Measurements from ENCODE around the gene GARIN5B.

The GARIN5B gene

DNA sequence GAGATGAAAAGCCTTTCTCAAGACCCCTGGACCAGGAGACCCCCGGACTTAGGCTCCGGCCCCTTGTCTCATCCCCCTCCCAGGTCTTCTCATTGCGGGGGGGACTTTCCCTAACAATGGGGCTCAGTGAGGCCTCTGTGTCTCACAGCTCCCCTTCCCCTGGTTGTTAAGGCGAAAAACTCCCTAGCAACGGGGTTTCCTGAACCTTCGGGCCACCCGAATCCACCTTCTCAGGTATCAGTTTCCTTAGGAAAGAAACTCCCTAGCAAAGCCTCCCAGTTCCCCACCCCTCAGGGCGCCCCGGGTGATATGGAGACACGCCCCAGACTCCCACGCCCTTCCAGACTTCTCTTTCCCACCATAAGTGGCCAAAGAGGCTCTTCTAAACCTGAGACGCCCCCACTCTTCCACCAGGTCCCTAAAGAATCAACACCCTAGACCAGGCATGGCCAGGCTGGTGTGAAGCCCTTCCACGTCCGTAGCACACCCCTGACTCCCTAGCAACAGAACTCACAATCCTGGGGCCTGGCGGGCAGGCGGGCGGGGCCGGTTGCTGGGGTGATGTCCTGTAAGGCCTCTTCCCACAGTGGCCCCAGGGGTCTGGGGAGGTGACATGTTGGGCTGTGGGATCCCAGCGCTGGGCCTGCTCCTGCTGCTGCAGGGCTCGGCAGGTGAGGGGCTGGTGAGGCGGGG is 13.3 kb upstream of the GARIN5B start, which contains the start of gene TMEM190:
TSS of gene TMEM190 (plus strand) at position 586 of the 693 bp plus-strand sequence. CDS start at position 614, 28 bp downstream.
- Histone ChIP-seq H3K4me3 (ENCODE audit: low read length) (peak within 1 kb of the TSS; percentile 43), H3K9me3 (ENCODE audit: insufficient read depth, low read depth, low read length) (no peaks in the 10 kb centered on the region), H3K27me3 (ENCODE audit: insufficient read depth, low read length) (peaks cover 44% of the 10 kb centered on the region), H3K36me3 (ENCODE audit: insufficient read depth, low read length) (no peaks in the 10 kb centered on the region), H3K4me1 (ENCODE audit: insufficient read depth, low read length) (peaks cover 27% of the 10 kb centered on the region), H3K9ac (ENCODE audit: low read depth, low read length) (0 out of 2 replicates have a peak within 1 kb of the TSS, but pooled peaks have one; percentile 35), H3K27ac (ENCODE audit: low read depth, low read length) (peak within 1 kb of the TSS; percentile 46; the same call in 1 of the 2 replicates)
- WGBS = 45% methylated on average over 20 of the region's 21 CpGs

- H3K36me3 ChIP-seq (ENCODE audit: insufficient read depth, low read length) = no peaks in the 10 kb centered on the region
- H3K4me1 ChIP-seq (ENCODE audit: insufficient read depth, low read length) = peaks cover 27% of the 10 kb centered on the region
- peaks cover 56% of the 10 kb centered on the region for H3K27me3 ChIP-seq (ENCODE audit: insufficient read depth, low read length)
- no peaks in the 10 kb centered on the region for H3K9me3 ChIP-seq (ENCODE audit: insufficient read depth, low read depth, low read length)
- H3K9ac ChIP-seq (ENCODE audit: low read depth, low read length) = no peak overlapping the region
- H3K27ac ChIP-seq (ENCODE audit: low read depth, low read length) = peak overlapping the region; percentile 55; the same call in 1 of the 2 replicates
- 9% methylated on average over 28 of the region's 31 CpGs for WGBS
- H3K4me3 ChIP-seq (ENCODE audit: low read length) = peak overlapping the region; percentile 16; the same call in 1 of the 2 replicates
Observed at GRCh38 chr19:55373993-55374757, 11.1 kb upstream of the GARIN5B start.

DNA sequence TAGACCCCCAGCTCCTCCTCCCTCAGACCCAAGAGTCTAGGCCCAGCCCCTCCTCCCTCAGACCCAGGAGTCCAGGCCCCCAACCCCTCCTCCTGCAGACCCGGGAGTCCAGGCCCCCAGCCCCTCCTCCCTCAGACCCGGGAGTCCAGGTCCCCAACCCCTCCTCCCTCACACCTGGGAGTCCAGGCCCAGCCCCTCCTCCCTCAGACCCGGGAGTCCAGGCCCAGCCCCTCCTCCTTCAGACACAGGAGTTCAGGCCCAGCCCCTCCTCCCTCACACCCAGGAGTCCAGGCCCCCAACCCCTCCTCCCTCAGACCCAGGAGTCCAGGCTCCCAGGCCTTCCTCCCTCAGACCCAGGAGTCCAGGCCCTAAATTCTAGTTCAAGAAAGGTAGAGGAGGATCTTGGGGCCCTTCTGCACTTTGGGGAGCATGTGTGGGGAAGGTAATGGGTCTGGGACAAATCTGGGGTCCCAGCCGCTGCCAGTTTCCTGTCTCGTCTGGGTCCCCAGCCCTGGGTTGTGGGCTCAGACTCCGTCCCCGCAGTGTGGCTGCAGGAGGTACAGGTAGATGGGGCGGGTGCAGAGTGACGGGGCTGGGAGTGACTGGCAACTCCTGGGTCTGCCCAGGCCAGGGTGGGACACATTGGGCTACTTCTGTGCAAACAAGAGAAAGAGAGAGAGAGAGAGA is 10.4 kb upstream of the GARIN5B start:
- peaks cover 56% of the 10 kb centered on the region for H3K27me3 ChIP-seq (ENCODE audit: insufficient read depth, low read length)
- H3K9me3 ChIP-seq (ENCODE audit: insufficient read depth, low read depth, low read length) = no peaks in the 10 kb centered on the region
- H3K4me3 ChIP-seq (ENCODE audit: low read length) = no peak overlapping the region
- H3K9ac ChIP-seq (ENCODE audit: low read depth, low read length) = no peak overlapping the region
- H3K27ac ChIP-seq (ENCODE audit: low read depth, low read length) = peak overlapping the region; percentile 52; the same call in 1 of the 2 replicates
- peaks cover 32% of the 10 kb centered on the region for H3K4me1 ChIP-seq (ENCODE audit: insufficient read depth, low read length)
- H3K36me3 ChIP-seq (ENCODE audit: insufficient read depth, low read length) = no peaks in the 10 kb centered on the region
- WGBS = 22% methylated on average over 9 of the region's 9 CpGs

DNA sequence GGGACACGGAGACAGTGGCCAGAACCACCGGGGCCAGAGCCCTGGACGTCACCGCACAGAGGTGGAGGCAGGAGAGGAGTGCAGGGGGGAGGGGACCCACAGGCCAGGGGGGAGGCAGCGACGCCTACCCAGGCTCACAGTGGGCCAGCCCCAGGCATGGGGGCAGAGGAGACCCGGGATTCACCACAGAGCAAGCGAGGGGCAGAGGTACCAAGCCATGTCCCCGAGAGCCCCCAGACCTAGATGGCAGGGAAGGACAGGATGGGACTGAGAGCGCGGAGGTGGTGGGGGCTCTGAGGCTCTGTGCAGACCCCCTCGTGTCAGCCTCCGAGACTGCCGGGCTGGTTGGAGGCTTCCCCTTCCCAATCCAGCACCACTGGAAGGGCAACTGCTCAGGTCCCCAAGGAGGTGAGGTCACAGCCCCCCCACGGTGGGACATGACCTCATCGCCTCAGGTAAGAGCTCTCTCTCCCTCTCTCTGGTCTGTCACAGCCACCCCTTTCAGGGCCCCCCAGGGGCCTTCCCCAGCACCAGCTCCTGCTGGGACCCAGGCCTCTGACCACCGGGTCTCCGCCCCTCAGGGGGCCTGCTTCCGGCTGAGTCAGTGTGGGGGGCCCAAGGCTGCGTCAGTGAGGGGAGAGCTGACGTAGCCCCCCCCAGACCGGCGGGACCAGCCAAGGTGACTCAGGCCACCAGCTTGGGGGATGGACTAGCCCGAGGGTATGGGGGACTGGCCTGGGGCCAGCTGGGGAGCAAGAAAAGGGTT is 9.4 kb upstream of the GARIN5B start:
- Histone ChIP-seq H3K4me1 (ENCODE audit: insufficient read depth, low read length) (peaks cover 32% of the 10 kb centered on the region), H3K27ac (ENCODE audit: low read depth, low read length) (no peak overlapping the region), H3K36me3 (ENCODE audit: insufficient read depth, low read length) (no peaks in the 10 kb centered on the region), H3K27me3 (ENCODE audit: insufficient read depth, low read length) (peaks cover 57% of the 10 kb centered on the region), H3K9ac (ENCODE audit: low read depth, low read length) (no peak overlapping the region), H3K4me3 (ENCODE audit: low read length) (no peak overlapping the region), H3K9me3 (ENCODE audit: insufficient read depth, low read depth, low read length) (no peaks in the 10 kb centered on the region)
- 35% methylated on average over 24 of the region's 24 CpGs for WGBS

DNA sequence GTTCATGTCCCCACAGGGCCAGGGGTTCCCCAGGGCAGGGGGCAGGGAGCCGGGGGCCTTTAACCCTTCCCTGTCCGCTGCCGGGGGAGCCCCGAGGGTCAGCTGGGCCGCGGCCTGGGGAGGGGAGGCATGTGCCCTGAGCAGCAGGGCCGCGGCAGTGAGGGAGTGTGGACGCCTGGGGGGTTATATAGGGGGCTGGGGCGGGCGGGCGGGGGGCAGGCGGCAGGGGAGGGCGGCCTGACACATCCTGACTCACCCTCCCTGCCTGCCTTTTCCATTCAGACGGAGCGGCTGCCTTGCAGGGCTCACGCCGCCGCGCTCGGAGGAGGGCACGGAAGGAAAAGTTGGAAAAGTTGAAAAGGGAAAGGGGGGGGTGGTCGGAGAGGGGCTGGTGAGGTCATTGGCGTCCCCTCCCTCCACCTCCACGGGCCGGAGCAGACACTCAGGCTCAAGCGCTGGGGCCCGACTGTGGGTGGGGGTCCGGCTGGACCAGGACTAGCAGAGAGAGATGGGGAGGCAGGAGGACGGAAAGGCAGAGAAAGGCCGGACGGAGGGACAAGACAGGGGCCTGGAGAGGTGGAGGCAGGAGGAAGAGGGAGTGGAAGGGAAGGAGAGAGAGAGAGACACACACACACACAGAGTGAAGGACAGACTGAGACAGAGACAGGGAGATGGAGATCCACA is 7.4 kb upstream of the GARIN5B start, which contains the start of gene IL11:
TSS of gene IL11 (minus strand) at position 159 of the 684 bp plus-strand sequence. CDS start at position 6, 153 bp downstream.
- H3K27me3 ChIP-seq (ENCODE audit: insufficient read depth, low read length) = peaks cover 50% of the 10 kb centered on the region
- WGBS = 6% methylated on average over 18 of the region's 32 CpGs
- no peaks in the 10 kb centered on the region for H3K9me3 ChIP-seq (ENCODE audit: insufficient read depth, low read depth, low read length)
- H3K27ac ChIP-seq (ENCODE audit: low read depth, low read length) = no peak within 1 kb of the TSS
- H3K4me1 ChIP-seq (ENCODE audit: insufficient read depth, low read length) = peaks cover 19% of the 10 kb centered on the region
- H3K36me3 ChIP-seq (ENCODE audit: insufficient read depth, low read length) = no peaks in the 10 kb centered on the region
- H3K9ac ChIP-seq (ENCODE audit: low read depth, low read length) = peak within 1 kb of the TSS; percentile 36; the same call in 1 of the 2 replicates
- H3K4me3 ChIP-seq (ENCODE audit: low read length) = peak within 1 kb of the TSS; percentile 54

DNA sequence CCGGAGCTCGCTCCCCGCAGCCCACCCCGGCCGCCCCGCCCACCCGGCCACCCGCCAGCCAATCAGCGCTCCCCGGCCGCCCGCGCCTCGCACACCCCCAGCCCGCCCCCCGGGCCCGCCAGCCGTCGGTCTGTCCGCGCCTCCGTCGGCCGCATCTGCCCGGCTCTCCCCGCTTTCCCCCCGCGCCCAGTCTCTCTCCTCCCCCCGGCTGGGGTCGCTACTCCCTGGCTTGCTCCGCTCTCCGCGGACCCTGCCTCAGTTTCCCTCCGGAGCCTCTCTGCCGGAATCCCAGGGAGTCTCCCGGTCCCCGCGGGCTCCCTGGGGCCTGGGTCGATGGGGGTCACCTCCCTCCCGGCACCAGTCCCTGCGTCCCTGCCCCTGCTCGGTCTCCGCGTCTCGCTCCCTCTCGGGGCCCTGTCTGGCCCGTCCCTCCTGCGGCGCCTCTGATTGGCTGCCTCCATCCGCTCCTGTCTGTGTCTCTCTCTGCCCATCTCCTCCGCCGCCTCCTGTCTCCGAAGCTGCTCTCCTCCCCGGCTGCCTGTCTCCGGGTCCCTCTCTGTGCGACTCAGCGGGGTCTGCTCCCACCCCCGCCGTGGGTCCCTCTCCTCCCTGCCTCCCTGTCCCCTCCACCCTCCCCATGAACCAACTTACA is 6.7 kb upstream of the GARIN5B start:
- under 1% methylated on average over 53 of the region's 59 CpGs for WGBS
- H3K9me3 ChIP-seq (ENCODE audit: insufficient read depth, low read depth, low read length) = no peaks in the 10 kb centered on the region
- no peak overlapping the region for H3K9ac ChIP-seq (ENCODE audit: low read depth, low read length)
- H3K4me3 ChIP-seq (ENCODE audit: low read length) = peak overlapping the region; percentile 54
- peaks cover 50% of the 10 kb centered on the region for H3K27me3 ChIP-seq (ENCODE audit: insufficient read depth, low read length)
- no peaks in the 10 kb centered on the region for H3K36me3 ChIP-seq (ENCODE audit: insufficient read depth, low read length)
- H3K4me1 ChIP-seq (ENCODE audit: insufficient read depth, low read length) = peaks cover 17% of the 10 kb centered on the region
- H3K27ac ChIP-seq (ENCODE audit: low read depth, low read length) = no peak overlapping the region

DNA sequence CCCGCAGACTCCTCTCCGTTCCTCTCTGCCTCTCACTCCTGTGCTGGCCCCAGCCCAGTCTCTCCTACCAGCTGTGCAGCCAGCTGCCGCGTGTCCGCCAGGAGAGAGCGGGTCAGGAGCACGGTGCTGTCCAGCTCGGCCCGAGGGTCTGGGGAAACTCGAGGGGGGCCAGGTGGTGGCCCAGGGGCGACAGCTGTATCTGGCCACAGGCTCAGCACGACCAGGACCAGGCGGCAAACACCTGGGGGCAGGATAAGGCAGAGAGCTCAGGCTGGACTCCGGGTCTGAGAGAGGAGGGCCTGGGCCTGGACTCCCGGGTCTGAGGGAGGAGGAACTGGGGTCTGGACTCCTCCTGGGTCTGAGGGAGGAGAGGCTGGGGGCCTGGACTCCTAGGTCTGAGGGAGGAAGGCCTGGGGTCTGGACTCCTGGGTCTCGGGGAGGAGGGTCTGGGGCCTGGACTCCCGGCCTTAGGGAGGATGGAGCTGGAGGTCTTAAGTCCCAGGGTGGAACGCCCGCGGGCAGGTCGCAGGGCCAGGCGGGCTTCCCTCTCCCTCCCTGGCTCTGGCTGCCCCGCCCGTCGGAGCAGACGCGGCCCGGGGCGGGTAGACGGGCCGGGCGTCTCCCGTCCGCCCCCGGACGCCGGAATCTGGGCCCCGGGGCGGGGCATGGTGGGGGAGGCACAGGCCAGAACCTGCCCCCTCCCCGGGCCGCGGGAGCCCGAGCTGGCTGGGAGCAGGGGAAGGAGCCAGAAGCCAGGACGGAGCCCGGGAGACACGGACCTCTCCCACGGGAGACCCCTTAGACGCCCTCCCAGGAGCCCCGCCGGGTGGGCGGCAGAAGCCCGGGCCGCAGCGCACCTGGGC is 5.9 kb upstream of the GARIN5B start:
- Histone ChIP-seq H3K36me3 (ENCODE audit: insufficient read depth, low read length) (no peaks in the 10 kb centered on the region), H3K4me1 (ENCODE audit: insufficient read depth, low read length) (peaks cover 15% of the 10 kb centered on the region), H3K27ac (ENCODE audit: low read depth, low read length) (no peak overlapping the region), H3K9me3 (ENCODE audit: insufficient read depth, low read depth, low read length) (no peaks in the 10 kb centered on the region), H3K27me3 (ENCODE audit: insufficient read depth, low read length) (peaks cover 47% of the 10 kb centered on the region), H3K9ac (ENCODE audit: low read depth, low read length) (peak overlapping the region; percentile 36), H3K4me3 (ENCODE audit: low read length) (peak overlapping the region; percentile 54)
- WGBS = 14% methylated on average over 54 of the region's 54 CpGs

GRCh38 chr19:55368106-55368505 is 5.0 kb upstream of the GARIN5B start:
- Histone ChIP-seq H3K9me3 (ENCODE audit: insufficient read depth, low read depth, low read length) (no peaks in the 10 kb centered on the region), H3K4me3 (ENCODE audit: low read length) (no peak overlapping the region), H3K4me1 (ENCODE audit: insufficient read depth, low read length) (peaks cover 9% of the 10 kb centered on the region; the same call in 1 of the 2 replicates), H3K9ac (ENCODE audit: low read depth, low read length) (no peak overlapping the region), H3K27ac (ENCODE audit: low read depth, low read length) (no peak overlapping the region), H3K27me3 (ENCODE audit: insufficient read depth, low read length) (peaks cover 41% of the 10 kb centered on the region), H3K36me3 (ENCODE audit: insufficient read depth, low read length) (no peaks in the 10 kb centered on the region)
- 90% methylated on average over 16 of the region's 16 CpGs for WGBS

DNA sequence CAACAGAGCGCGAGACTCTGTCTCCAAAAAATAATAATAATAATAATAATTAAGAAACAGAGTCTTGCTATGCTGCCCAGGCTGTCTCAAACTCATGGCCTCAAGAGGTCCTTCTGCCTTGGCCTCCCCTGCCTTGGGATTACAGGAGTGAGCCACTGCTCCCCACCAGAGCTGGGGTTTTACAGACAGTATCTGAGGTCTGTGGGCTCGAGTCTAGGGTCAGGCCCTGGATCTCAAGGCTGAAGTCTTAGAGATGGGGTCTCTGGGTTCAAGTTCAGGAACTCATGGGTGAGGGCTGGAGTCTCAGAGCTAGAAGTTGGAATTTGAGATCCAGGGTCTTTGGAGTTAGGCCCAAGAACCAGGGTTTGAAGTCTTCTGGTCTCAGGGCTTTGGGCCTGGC is 3.7 kb upstream of the GARIN5B start:
- no peak overlapping the region for H3K9ac ChIP-seq (ENCODE audit: low read depth, low read length)
- H3K36me3 ChIP-seq (ENCODE audit: insufficient read depth, low read length) = no peaks in the 10 kb centered on the region
- H3K9me3 ChIP-seq (ENCODE audit: insufficient read depth, low read depth, low read length) = no peaks in the 10 kb centered on the region
- H3K4me3 ChIP-seq (ENCODE audit: low read length) = no peak overlapping the region
- H3K4me1 ChIP-seq (ENCODE audit: insufficient read depth, low read length) = peaks cover 5% of the 10 kb centered on the region; the same call in 1 of the 2 replicates
- H3K27ac ChIP-seq (ENCODE audit: low read depth, low read length) = no peak overlapping the region
- H3K27me3 ChIP-seq (ENCODE audit: insufficient read depth, low read length) = peaks cover 30% of the 10 kb centered on the region
- WGBS = 89% methylated on average over 1 of the region's 3 CpGs

Data from HUES64 (cell line).